Liver (tissue), 3 donors: ENCODE results near the gene CLTA.

Experiments used
- ATF3 ChIP-seq: IDR thresholded peaks from 2 replicates; pipeline ENCODE4 v1.6.1; 2016; ENCODE audit warnings: antibody characterized with exemption
- CTCF ChIP-seq: fragments of 150-350 bp; IDR thresholded peaks from 2 replicates; pipeline ENCODE4 v1.5.1; 2017; ENCODE audit warnings: improper control_type of control experiment, low read depth, low read length; ENCODE audit not compliant: missing input control
- EGR1 ChIP-seq, 2 donors: IDR thresholded peaks; 2 replicates each; pipeline ENCODE4 v1.6.1; 2016 to 2018; ENCODE audit warnings: antibody characterized with exemption in 2 of 2, low read depth in 2 of 2
- FOXA1 ChIP-seq: IDR thresholded peaks from 2 replicates; pipeline ENCODE4 v1.6.1; 2016; ENCODE audit warnings: antibody characterized with exemption
- GABPA ChIP-seq, 2 donors: IDR thresholded peaks in 1 of 2; conservative IDR thresholded peaks in 1 of 2; 2 replicates each; pipeline ENCODE4 v1.6.1; 2016; ENCODE audit warnings: antibody characterized with exemption in 2 of 2, mild to moderate bottlenecking in 1 of 2, moderate library complexity in 1 of 2
- MAX ChIP-seq: IDR thresholded peaks from 2 replicates; pipeline ENCODE4 v1.6.1; 2016; ENCODE audit warnings: antibody characterized with exemption
- RAD21 ChIP-seq, 2 donors: IDR thresholded peaks; 2 replicates each; pipeline ENCODE4 v1.6.1; 2016; ENCODE audit warnings: antibody characterized with exemption in 2 of 2, mild to moderate bottlenecking in 2 of 2
- REST ChIP-seq: IDR thresholded peaks from 2 replicates; pipeline ENCODE4 v1.6.1; 2016; ENCODE audit warnings: antibody characterized with exemption, mild to moderate bottlenecking
- RXRA ChIP-seq, 2 donors: IDR thresholded peaks; 2 replicates each; pipeline ENCODE4 v1.6.1; 2017 to 2018; ENCODE audit warnings: antibody characterized with exemption in 2 of 2, mild to moderate bottlenecking in 1 of 2
- SP1 ChIP-seq: IDR thresholded peaks from 2 replicates; pipeline ENCODE4 v1.6.1; 2018; ENCODE audit warnings: antibody characterized with exemption, mild to moderate bottlenecking
- TAF1 ChIP-seq: conservative IDR thresholded peaks from 2 replicates; pipeline ENCODE4 v1.6.1; 2016; ENCODE audit warnings: antibody characterized with exemption, mild to moderate bottlenecking
- YY1 ChIP-seq: IDR thresholded peaks from 2 replicates; pipeline ENCODE4 v1.6.1; 2016; ENCODE audit warnings: antibody characterized with exemption, mild to moderate bottlenecking
- ZBTB33 ChIP-seq: IDR thresholded peaks from 2 replicates; pipeline ENCODE4 v1.6.1; 2016; ENCODE audit warnings: antibody characterized with exemption
- donor health status: healthy.
- donor health status: healthy.

GRCh38 chr9:36188212-36188611 is 2.5 kb upstream of the CLTA start:
- TF ChIP-seq ATF3, result no peak
- no peak for TF ChIP-seq CTCF
- no peak for TF ChIP-seq FOXA1
- TF ChIP-seq TAF1, result no peak
- TF ChIP-seq SP1, result no peak
- TF ChIP-seq RAD21 (IDR thresholded peaks at IDR 0.05), result no peak
- no peak for TF ChIP-seq REST
- no peak for TF ChIP-seq RXRA (IDR thresholded peaks at IDR 0.05)
- no peak for TF ChIP-seq MAX
- TF ChIP-seq GABPA (IDR thresholded peaks at IDR 0.05 in 1 of 2, conservative IDR thresholded peaks at IDR 0.05 in 1 of 2), result no peak
- no peak for TF ChIP-seq ZBTB33
- TF ChIP-seq YY1, result no peak
- TF ChIP-seq EGR1 (IDR thresholded peaks at IDR 0.05; ENCODE audit: low read depth in 2 of 2), result no peak
